Glutamatergic neuron (in vitro differentiated cells): ENCODE measurements around the gene KRTAP5-7. TPM values are rescaled to one million over a fixed set of nuclear protein-coding genes. Genes with fewer than 3 reads are reported as not detected.

Experiments used
- DNase-seq: peaks from one replicate; pipeline ENCODE4 v3.0.0; 2022
- H3K27ac Mint-ChIP-seq: one replicate; pipeline ENCODE4 v1.8.0; 2020; ENCODE audit warnings: mild to moderate bottlenecking, mixed read lengths, inconsistent platforms; ENCODE audit not compliant: unreplicated experiment
- H3K27me3 Mint-ChIP-seq: one replicate; pipeline ENCODE4 v1.8.0; 2020; ENCODE audit warnings: mild to moderate bottlenecking, moderate library complexity, mixed read lengths, inconsistent platforms; ENCODE audit not compliant: unreplicated experiment
- H3K36me3 Mint-ChIP-seq: one replicate; pipeline ENCODE4 v1.8.0; 2020; ENCODE audit warnings: mild to moderate bottlenecking, mixed read lengths, inconsistent platforms; ENCODE audit not compliant: unreplicated experiment
- H3K4me1 Mint-ChIP-seq: one replicate; pipeline ENCODE4 v1.8.0; 2020; ENCODE audit warnings: mild to moderate bottlenecking, low read depth, mixed read lengths, inconsistent platforms; ENCODE audit not compliant: unreplicated experiment
- H3K4me3 Mint-ChIP-seq: one replicate; pipeline ENCODE4 v1.8.0; 2020; ENCODE audit warnings: mild to moderate bottlenecking, mixed read lengths, inconsistent platforms; ENCODE audit not compliant: unreplicated experiment
- H3K9me3 Mint-ChIP-seq: one replicate; pipeline ENCODE4 v1.8.0; 2020; ENCODE audit warnings: mild to moderate bottlenecking, moderate library complexity, mixed read lengths, inconsistent platforms; ENCODE audit not compliant: unreplicated experiment
- total RNA-seq: library from RNA; stranded (reverse); fragmentation: NEBNext Ultra II Directional; extraction: Animal tissue kit (Norgen Biotek cat#: 25700); gene quantifications from one replicate; pipeline ENCODE4 v1.2.1, GENCODE V29; 2021; ENCODE audit not compliant: unreplicated experiment
- TF ChIP-seq, protein P1 (sequence below): fragments of 200-600 bp; sonication (generic); IDR thresholded peaks from one replicate; pipeline ENCODE4 v1.5.0; 2021; ENCODE audit not compliant: partially characterized antibody, unreplicated experiment

KRTAP5-7 gene
- total RNA-seq, 1 donor from 2014 or later = not detected

DNA sequence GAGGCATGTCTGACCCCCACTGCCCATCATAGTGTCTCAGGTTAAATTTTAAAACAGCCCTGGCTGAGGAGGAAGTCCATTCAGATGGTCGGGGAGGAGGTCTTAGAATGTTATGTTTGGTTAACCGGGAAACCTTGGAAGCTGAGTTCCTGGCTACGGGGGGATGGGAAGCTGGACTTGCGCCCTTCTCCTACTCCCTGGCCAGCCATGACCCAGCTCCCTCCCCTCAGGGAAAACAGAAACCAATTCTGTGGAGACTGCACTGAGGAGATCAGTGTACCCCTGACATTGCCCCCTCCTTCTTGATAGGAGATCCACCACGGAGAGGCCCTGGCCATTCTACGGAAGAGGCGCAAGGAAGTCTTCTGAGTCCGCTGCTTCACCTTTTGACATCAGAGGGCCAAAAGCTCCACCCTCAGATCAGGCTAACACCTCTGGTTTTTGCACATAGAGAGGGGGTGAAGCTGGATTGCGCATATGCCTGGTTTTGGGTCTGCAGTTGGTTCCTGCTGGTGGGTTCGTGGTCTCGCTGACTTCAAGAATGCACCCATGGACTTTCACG lies 18.4 kb downstream of the KRTAP5-7 start:
- Mint-ChIP-seq H3K4me1 (no peaks in the 10 kb centered on the region), H3K9me3 (peaks cover 10% of the 10 kb centered on the region), H3K4me3 (no peak overlapping the region), H3K27ac (no peak overlapping the region), H3K36me3 (peaks cover 15% of the 10 kb centered on the region), H3K27me3 (peaks cover 8% of the 10 kb centered on the region)
- TF ChIP-seq, protein P1, sequence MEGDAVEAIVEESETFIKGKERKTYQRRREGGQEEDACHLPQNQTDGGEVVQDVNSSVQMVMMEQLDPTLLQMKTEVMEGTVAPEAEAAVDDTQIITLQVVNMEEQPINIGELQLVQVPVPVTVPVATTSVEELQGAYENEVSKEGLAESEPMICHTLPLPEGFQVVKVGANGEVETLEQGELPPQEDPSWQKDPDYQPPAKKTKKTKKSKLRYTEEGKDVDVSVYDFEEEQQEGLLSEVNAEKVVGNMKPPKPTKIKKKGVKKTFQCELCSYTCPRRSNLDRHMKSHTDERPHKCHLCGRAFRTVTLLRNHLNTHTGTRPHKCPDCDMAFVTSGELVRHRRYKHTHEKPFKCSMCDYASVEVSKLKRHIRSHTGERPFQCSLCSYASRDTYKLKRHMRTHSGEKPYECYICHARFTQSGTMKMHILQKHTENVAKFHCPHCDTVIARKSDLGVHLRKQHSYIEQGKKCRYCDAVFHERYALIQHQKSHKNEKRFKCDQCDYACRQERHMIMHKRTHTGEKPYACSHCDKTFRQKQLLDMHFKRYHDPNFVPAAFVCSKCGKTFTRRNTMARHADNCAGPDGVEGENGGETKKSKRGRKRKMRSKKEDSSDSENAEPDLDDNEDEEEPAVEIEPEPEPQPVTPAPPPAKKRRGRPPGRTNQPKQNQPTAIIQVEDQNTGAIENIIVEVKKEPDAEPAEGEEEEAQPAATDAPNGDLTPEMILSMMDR = no peak
- no peak for DNase-seq

GRCh38 chr11:71548120-71548519 lies 21.1 kb downstream of the KRTAP5-7 start, which contains the start of gene KRTAP5-9:
Gene KRTAP5-9 (plus strand): TSS chr11:71548420. CDS start chr11:71548658, 238 bp downstream.
- TF ChIP-seq, protein P1 = no peak
- Mint-ChIP-seq H3K4me1 (no peaks in the 10 kb centered on the region), H3K27ac (no peak within 1 kb of the TSS), H3K27me3 (peaks cover 8% of the 10 kb centered on the region), H3K9me3 (peaks cover 8% of the 10 kb centered on the region), H3K36me3 (peaks cover 12% of the 10 kb centered on the region), H3K4me3 (no peak within 1 kb of the TSS)
- DNase-seq = no peak

DNA sequence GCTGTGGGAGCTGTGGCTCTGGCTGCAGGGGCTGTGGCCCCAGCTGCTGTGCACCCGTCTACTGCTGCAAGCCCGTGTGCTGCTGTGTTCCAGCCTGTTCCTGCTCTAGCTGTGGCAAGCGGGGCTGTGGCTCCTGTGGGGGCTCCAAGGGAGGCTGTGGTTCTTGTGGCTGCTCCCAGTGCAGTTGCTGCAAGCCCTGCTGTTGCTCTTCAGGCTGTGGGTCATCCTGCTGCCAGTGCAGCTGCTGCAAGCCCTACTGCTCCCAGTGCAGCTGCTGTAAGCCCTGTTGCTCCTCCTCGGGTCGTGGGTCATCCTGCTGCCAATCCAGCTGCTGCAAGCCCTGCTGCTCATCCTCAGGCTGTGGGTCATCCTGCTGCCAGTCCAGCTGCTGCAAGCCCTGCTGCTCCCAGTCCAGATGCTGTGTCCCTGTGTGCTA lies 21.7 kb downstream of the KRTAP5-7 start:
- Mint-ChIP-seq H3K27ac (no peak overlapping the region), H3K4me1 (no peaks in the 10 kb centered on the region), H3K9me3 (peaks cover 8% of the 10 kb centered on the region), H3K27me3 (peaks cover 8% of the 10 kb centered on the region), H3K36me3 (peaks cover 12% of the 10 kb centered on the region), H3K4me3 (no peak overlapping the region)
- no peak for DNase-seq
- TF ChIP-seq, protein P1 = no peak

DNA sequence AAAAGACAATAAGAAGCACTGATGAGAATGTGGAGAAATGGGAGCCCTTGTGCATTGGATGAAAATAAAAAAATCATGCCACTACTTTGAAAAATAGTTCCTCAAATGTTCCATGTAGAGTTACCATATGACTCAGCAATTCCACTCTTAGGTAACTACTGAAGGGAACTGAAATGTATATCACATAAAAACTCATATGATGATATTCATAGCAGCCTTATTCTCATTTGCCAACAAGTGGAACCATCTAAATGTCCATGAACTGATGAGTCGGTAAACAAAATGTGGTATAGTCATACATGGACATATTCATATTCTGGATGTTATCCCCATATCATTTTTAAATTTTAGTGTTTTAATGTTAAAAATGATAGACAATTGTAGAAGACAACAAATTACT lies 24.6 kb downstream of the KRTAP5-7 start:
- Mint-ChIP-seq H3K4me1 (no peaks in the 10 kb centered on the region), H3K36me3 (peaks cover 4% of the 10 kb centered on the region), H3K27me3 (peaks cover 8% of the 10 kb centered on the region), H3K27ac (no peak overlapping the region), H3K4me3 (no peak overlapping the region), H3K9me3 (peaks cover 3% of the 10 kb centered on the region)
- TF ChIP-seq, protein P1 = no peak
- DNase-seq = no peak

DNA sequence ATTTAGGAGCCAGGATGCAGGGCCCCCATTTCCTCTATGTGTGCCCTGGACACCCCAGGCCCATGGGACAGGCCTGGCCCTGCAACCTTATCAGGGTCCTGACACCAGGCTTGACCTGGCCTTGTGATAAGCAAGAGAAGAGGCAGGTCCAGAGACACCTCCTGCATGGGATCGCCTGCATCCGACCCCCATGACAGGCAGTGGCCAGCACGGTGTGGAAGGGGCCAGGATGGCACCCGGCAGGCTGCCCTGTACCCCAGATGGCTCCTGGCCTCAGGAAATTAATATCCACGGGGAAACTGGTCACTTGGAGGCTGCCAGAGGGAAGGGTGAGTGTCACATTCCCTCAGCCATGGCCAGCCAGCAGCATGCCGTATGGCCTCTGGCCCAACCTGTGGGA lies 27.9 kb downstream of the KRTAP5-7 start:
- Mint-ChIP-seq H3K36me3 (peaks cover 4% of the 10 kb centered on the region), H3K27ac (no peak overlapping the region), H3K27me3 (peaks cover 6% of the 10 kb centered on the region), H3K4me1 (no peaks in the 10 kb centered on the region), H3K4me3 (no peak overlapping the region), H3K9me3 (peaks cover 3% of the 10 kb centered on the region)
- TF ChIP-seq, protein P1 = no peak
- no peak for DNase-seq
